Testis (tissue), 3 donors: ENCODE data around the gene SFXN4. TPM values are rescaled to one million over a fixed set of nuclear protein-coding genes. Genes with fewer than 3 reads are reported as not detected.
"Not testable (repeated sequence)": the region's sequence is repeated elsewhere in the genome, so short reads cannot be mapped to it uniquely, and the experiment has no call there.

Source experiments
- DNase-seq: peaks from one replicate; pipeline ENCODE4 v3.0.0-alpha.2; 2019
- H3K27ac ChIP-seq, 2 donors: fragments of 200-600 bp; sonication (generic); one replicate each; pipeline ENCODE4 v1.5.1; 2019
- H3K27me3 ChIP-seq: fragments of 200-600 bp; sonication (generic); one replicate; pipeline ENCODE4 v1.5.1; 2019
- H3K36me3 ChIP-seq: fragments of 200-600 bp; sonication (generic); one replicate; pipeline ENCODE4 v1.5.1; 2017; ENCODE audit warnings: low read depth; ENCODE audit errors: missing control alignments
- H3K4me1 ChIP-seq: fragments of 200-600 bp; sonication (generic); one replicate; pipeline ENCODE4 v1.5.1; 2019
- H3K4me3 ChIP-seq, 2 donors: fragments of 200-600 bp; sonication (generic); one replicate each; pipeline ENCODE4 v1.5.1; 2017 to 2019
- H3K9me3 ChIP-seq: fragments of 200-600 bp; sonication (generic); one replicate; pipeline ENCODE4 v1.5.1; 2017
- POLR2A ChIP-seq: fragments of 450-650 bp; IDR thresholded peaks from one replicate; pipeline ENCODE4 v1.6.1; 2017; ENCODE audit warnings: antibody characterized with exemption, mild to moderate bottlenecking, moderate library complexity
- WGBS, 2 donors: methylation state at CpG; one replicate each; pipeline ENCODE4 v1.1.5; 2018; 5-methylcytosine and 5-hydroxymethylcytosine counted together
- intact Hi-C: fragments of 100-400 bp; cut with DNase I; formaldehyde crosslinking; loops from one replicate; pipeline ENCODE4 v1.15.1; 2023; ENCODE audit warnings: low total_unique reads
- polyA plus RNA-seq: library from polyadenylated mRNA; stranded (reverse); fragments of 350-450 nt; fragmentation: Illumina TruSeq; extraction: RNeasy Lipid Tissue Mini Kit (QIAGEN cat#74804); gene quantifications from one replicate; pipeline ENCODE4 v1.2.3, GENCODE V29; 2014; ENCODE audit warnings: low read depth, low replicate concordance; ENCODE audit not compliant: insufficient read depth
- total RNA-seq, 2 donors: library from RNA; depleted of rRNA; stranded (reverse); fragments of >200 nt; gene quantifications; one replicate each; pipeline ENCODE4 v1.2.3, GENCODE V29; 2016
- TF ChIP-seq, protein P1 (sequence below), 3 experiments: fragments of 450-650 bp in 2 of 3; fragments of 200-600 bp in 1 of 3; sonication (generic) in 1 of 3; IDR thresholded peaks; one replicate each; pipeline ENCODE4 v1.5.1; 2016 to 2019; ENCODE audit warnings: antibody characterized with exemption in 3 of 3, mild to moderate bottlenecking in 2 of 3, moderate library complexity in 1 of 3

The SFXN4 gene
- total and polyA plus RNA-seq, 3 donors from 2014 or later, result 12.8 to 57.5 (median 16.6) TPM

DNA sequence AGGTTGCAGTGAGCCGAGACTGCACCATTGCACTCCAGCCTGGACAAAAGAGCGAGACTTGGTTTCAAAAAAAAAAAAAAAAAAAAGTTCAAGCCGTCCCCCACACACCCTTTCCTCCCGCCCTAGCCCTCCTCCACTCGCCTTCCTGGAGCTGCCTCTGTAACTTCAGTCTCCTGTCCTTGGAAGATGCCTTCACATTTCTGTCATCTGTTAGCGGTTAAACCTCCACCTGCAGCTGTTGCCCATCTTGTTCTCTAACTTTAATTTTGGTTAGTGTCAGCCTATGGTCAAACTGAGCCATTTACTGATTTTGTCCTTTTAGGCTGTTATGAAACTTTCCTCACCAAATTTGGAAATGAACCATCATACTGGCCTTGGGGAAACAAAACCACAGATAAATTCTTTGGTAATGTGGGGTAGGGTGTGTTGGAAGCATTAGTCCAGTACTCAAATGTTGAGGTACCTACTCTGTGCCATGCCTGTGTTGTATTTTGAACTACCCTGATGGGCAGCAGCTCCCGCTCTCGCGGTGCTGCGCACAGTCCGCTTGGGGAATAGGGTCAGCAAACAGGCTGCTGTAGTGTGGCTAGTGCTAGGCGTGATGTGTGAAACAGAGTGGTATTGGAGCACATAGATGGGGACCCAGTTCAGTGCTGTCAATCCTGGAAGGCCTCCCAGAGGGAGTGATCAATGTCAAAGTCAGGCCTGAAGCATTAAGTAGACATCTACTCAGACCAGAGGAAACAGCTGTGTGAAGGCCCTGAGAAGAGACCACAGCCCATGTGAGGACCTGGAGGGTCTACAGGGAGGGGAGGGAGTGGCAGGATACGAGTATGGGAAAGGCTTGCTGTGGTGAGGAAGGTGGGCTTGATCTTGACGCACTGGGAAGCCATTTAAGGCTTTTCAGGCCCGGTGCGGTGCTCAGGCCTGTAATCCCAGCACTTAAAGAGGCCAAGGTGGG lies 26.9 kb downstream of the SFXN4 start:
- no peak for TF ChIP-seq POLR2A
- Histone ChIP-seq H3K27me3 (no peaks in the 10 kb centered on the region), H3K27ac (no peak overlapping the region), H3K4me3 (no peak overlapping the region), H3K9me3 (no peaks in the 10 kb centered on the region), H3K4me1 (no peaks in the 10 kb centered on the region), H3K36me3 (no peaks in the 10 kb centered on the region)
- intact Hi-C loops, result no loop called here
- no peak for DNase-seq
- 77 to 82% methylated on average over 16 of the region's 16 CpGs for WGBS, 2 donors

DNA sequence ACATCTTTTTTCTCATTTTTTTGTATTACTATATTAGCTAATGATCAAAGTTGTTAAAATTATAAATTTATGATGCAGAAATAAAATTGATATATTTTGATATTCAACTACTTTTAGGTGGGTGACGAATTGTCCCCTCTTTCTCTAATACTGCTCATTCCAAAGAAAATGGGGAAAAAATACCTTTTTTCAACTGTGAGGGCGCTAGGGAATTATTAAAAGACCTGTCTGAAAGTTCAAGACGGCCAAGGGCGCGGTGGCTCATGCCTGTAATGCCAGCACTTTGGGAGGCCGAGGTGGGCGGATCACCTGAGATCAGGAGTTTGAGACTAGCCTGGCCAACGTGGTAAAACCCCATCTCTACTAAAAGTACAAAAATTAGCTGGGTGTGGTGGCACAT lies 27.6 kb downstream of the SFXN4 start:
- intact Hi-C loops, H3K27me3 ChIP-seq, DNase-seq, H3K27ac ChIP-seq, H3K4me3 ChIP-seq, H3K4me1 ChIP-seq, H3K9me3 ChIP-seq, H3K36me3 ChIP-seq: not testable (repeated sequence)
- 76 to 78% methylated on average over 8 of the region's 8 CpGs for WGBS, 2 donors

DNA sequence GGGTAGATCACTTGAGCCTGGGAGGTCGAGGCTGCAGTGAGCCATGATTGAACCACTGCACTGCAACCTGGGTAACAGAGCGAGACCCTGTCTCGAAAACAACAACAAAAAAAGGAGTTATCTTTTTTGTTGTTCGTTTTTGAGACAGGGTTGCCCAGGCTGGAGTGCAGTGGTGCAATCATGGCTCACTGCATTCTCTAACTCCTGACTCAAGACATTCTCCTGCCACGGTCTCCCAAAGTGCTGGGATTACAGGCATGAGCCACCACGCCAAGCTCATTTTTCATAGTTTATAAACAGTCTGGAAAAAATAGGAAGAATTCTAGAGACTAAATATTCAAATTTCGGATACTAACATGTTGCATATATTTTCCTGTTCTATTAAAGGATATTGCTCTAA lies 29.4 kb downstream of the SFXN4 start:
- Histone ChIP-seq H3K27me3 (no peaks in the 10 kb centered on the region), H3K4me3 (no peak overlapping the region), H3K9me3 (no peaks in the 10 kb centered on the region), H3K36me3 (no peaks in the 10 kb centered on the region), H3K27ac (no peak overlapping the region), H3K4me1 (no peaks in the 10 kb centered on the region)
- no peak for DNase-seq
- TF ChIP-seq POLR2A, result no peak
- TF ChIP-seq, protein P1, sequence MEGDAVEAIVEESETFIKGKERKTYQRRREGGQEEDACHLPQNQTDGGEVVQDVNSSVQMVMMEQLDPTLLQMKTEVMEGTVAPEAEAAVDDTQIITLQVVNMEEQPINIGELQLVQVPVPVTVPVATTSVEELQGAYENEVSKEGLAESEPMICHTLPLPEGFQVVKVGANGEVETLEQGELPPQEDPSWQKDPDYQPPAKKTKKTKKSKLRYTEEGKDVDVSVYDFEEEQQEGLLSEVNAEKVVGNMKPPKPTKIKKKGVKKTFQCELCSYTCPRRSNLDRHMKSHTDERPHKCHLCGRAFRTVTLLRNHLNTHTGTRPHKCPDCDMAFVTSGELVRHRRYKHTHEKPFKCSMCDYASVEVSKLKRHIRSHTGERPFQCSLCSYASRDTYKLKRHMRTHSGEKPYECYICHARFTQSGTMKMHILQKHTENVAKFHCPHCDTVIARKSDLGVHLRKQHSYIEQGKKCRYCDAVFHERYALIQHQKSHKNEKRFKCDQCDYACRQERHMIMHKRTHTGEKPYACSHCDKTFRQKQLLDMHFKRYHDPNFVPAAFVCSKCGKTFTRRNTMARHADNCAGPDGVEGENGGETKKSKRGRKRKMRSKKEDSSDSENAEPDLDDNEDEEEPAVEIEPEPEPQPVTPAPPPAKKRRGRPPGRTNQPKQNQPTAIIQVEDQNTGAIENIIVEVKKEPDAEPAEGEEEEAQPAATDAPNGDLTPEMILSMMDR (IDR thresholded peaks at IDR 0.05), result no peak
- WGBS, 2 donors, result 87 to 90% methylated on average over 7 of the region's 7 CpGs
- intact Hi-C loops, result no loop called here

DNA sequence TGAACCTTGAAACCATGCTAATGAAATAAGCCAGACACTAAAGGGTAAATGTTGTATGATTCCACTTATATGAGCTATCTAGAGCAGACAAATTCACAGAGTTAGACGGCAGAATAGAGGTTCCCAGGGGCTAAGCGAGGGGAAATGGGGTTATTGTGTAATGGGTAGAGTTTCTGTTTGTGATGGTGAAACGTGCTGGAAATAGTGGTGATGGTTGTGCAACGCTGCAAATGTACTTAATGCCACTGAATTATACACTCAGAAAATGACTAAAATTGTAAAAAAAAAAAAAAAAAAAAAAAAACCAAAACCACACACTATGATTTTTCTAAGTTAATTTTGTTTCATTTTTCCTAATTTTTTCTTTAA lies 30.0 kb downstream of the SFXN4 start:
- TF ChIP-seq, protein P1 (IDR thresholded peaks at IDR 0.05), result no peak
- TF ChIP-seq POLR2A, result no peak
- no peaks in the 10 kb centered on the region for H3K4me1 ChIP-seq
- no peaks in the 10 kb centered on the region for H3K27me3 ChIP-seq
- no peak overlapping the region for H3K27ac ChIP-seq
- 79 to 82% methylated on average over 4 of the region's 4 CpGs for WGBS, 2 donors
- no peaks in the 10 kb centered on the region for H3K36me3 ChIP-seq
- intact Hi-C loops, result no loop called here
- no peaks in the 10 kb centered on the region for H3K9me3 ChIP-seq
- DNase-seq, result no peak
- H3K4me3 ChIP-seq, result no peak overlapping the region

DNA sequence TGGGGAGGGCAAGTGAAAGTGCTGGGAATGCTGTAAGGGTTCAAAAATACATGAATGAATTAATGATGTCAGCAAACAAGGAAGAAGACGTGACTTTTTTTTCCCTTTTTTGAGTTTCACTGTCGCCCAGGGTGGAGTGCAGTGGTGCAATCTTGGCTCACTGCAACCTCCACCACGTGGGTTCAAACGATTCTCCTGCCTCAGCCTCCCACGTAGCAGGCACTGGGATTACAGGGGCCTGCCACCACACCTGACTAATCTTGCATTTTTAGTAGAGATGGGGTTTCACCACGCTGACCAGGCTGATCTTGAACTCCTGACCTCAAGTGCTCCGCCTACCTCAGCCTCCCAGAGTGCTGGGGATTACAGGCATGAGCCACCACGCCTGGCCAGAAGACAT lies 31.6 kb downstream of the SFXN4 start:
- Histone ChIP-seq H3K9me3 (no peaks in the 10 kb centered on the region), H3K4me1 (no peaks in the 10 kb centered on the region), H3K4me3 (no peak overlapping the region), H3K36me3 (no peaks in the 10 kb centered on the region), H3K27ac (no peak overlapping the region), H3K27me3 (no peaks in the 10 kb centered on the region)
- no peak for DNase-seq
- TF ChIP-seq, protein P1 (IDR thresholded peaks at IDR 0.05), result no peak
- TF ChIP-seq POLR2A, result no peak
- intact Hi-C loops, result no loop called here
- 84 to 88% methylated on average over 8 of the region's 8 CpGs for WGBS, 2 donors
